ENCODE results near the gene SFXN1.
"Not testable (repeated sequence)": the region's sequence is repeated elsewhere in the genome, so short reads cannot be mapped to it uniquely, and the experiment has no call there.

Gene SFXN1

GRCh38 chr5:175493726-175494125 is 15.4 kb downstream of the SFXN1 start:
- DNase-seq (ENCODE audit: low read depth in 1 of 2, low spot score in 1 of 2) = no peak

- no peak for DNase-seq (ENCODE audit: low read depth in 1 of 2, low spot score in 1 of 2)
Observed at GRCh38 chr5:175494264-175495183, 16.2 kb downstream of the SFXN1 start.

- DNase-seq (ENCODE audit: low read depth in 1 of 2, low spot score in 1 of 2) = no peak
Observed at GRCh38 chr5:175501759-175502158, 23.4 kb downstream of the SFXN1 start.

- not testable (repeated sequence) for DNase-seq (ENCODE audit: low read depth in 1 of 2, low spot score in 1 of 2)
Observed at GRCh38 chr5:175507671-175508070, 29.3 kb downstream of the SFXN1 start.

GRCh38 chr5:175508896-175509295 is 30.5 kb downstream of the SFXN1 start:
- no peak for DNase-seq (ENCODE audit: low read depth in 1 of 2, low spot score in 1 of 2)

- DNase-seq (ENCODE audit: low read depth in 1 of 2, low spot score in 1 of 2) = no peak
Observed at GRCh38 chr5:175513297-175513696, 34.9 kb downstream of the SFXN1 start.

GRCh38 chr5:175513726-175514125 is 35.4 kb downstream of the SFXN1 start:
- no peak for DNase-seq (ENCODE audit: low read depth in 1 of 2, low spot score in 1 of 2)

GRCh38 chr5:175516933-175517823 is 38.8 kb downstream of the SFXN1 start:
- no peak for DNase-seq (ENCODE audit: low read depth in 1 of 2, low spot score in 1 of 2)

- DNase-seq (ENCODE audit: low read depth in 1 of 2, low spot score in 1 of 2) = peak in 1 of 2 donors; percentile 61
Observed at GRCh38 chr5:175517824-175518450, 39.6 kb downstream of the SFXN1 start.

GRCh38 chr5:175519006-175519405 is 40.6 kb downstream of the SFXN1 start:
- no peak for DNase-seq (ENCODE audit: low read depth in 1 of 2, low spot score in 1 of 2)

GRCh38 chr5:175520321-175520720 is 42.0 kb downstream of the SFXN1 start:
- no peak for DNase-seq (ENCODE audit: low read depth in 1 of 2, low spot score in 1 of 2)

GRCh38 chr5:175520873-175521272 is 42.5 kb downstream of the SFXN1 start:
- DNase-seq (ENCODE audit: low read depth in 1 of 2, low spot score in 1 of 2) = no peak

- no peak for DNase-seq (ENCODE audit: low read depth in 1 of 2, low spot score in 1 of 2)
Observed at GRCh38 chr5:175521313-175521833, 43.0 kb downstream of the SFXN1 start.

GRCh38 chr5:175523292-175523691 is 44.9 kb downstream of the SFXN1 start:
- no peak for DNase-seq (ENCODE audit: low read depth in 1 of 2, low spot score in 1 of 2)

- DNase-seq (ENCODE audit: low read depth in 1 of 2, low spot score in 1 of 2) = no peak
Observed at GRCh38 chr5:175524211-175524610, 45.9 kb downstream of the SFXN1 start.

- no peak for DNase-seq (ENCODE audit: low read depth in 1 of 2, low spot score in 1 of 2)
Observed at GRCh38 chr5:175526691-175527090, 48.3 kb downstream of the SFXN1 start.

- DNase-seq (ENCODE audit: low read depth in 1 of 2, low spot score in 1 of 2) = no peak
Observed at GRCh38 chr5:175531361-175531760, 53.0 kb downstream of the SFXN1 start.

- peak; percentile 71 to 75 for DNase-seq (ENCODE audit: low read depth in 1 of 2, low spot score in 1 of 2)
Observed at GRCh38 chr5:175534070-175534932, 55.9 kb downstream of the SFXN1 start.

- not testable (repeated sequence) for DNase-seq (ENCODE audit: low read depth in 1 of 2, low spot score in 1 of 2)
Observed at GRCh38 chr5:175535331-175535730, 57.0 kb downstream of the SFXN1 start.

- no peak for DNase-seq (ENCODE audit: low read depth in 1 of 2, low spot score in 1 of 2)
Observed at GRCh38 chr5:175535796-175536195, 57.4 kb downstream of the SFXN1 start.
